ENCODE data around the gene GRN. TPM values are rescaled to one million over a fixed set of nuclear protein-coding genes. Genes with fewer than 3 reads are reported as not detected.

The GRN gene
- total RNA-seq, 1 donor from 2014 or later, result 111 TPM

GRCh38 chr17:44398692-44399691, 53.9 kb downstream of the GRN start:
- DNase-seq (ENCODE audit: low spot score) (no peak), ATAC-seq (no peak)

- ATAC-seq (peak; percentile 63), DNase-seq (ENCODE audit: low spot score) (no peak)
Measured at GRCh38 chr17:44400226-44400847, 55.2 kb downstream of the GRN start.

Other genes starting within 250 kb of the GRN start
- 16.8 TPM for gene HDAC5, start 221.7 kb upstream of the GRN start, total RNA-seq
- gene HROB, start 203.4 kb upstream of the GRN start, total RNA-seq, result 0.38 TPM
- not detected for gene ASB16, start 174.6 kb upstream of the GRN start, total RNA-seq
- gene TMUB2, start 158.3 kb upstream of the GRN start, total RNA-seq, result 14.3 TPM
- gene ATXN7L3, start 145.4 kb upstream of the GRN start, total RNA-seq, result 26.6 TPM
- gene UBTF, start 125.6 kb upstream of the GRN start, total RNA-seq, result 34.3 TPM
- 1.8 TPM for gene SLC4A1, start 77.2 kb upstream of the GRN start, total RNA-seq
- not detected for gene RUNDC3A, start 36.7 kb upstream of the GRN start, total RNA-seq
- gene SLC25A39, start 20.5 kb upstream of the GRN start, total RNA-seq, result 78.6 TPM
- 0.20 TPM for gene FAM171A2, start 18.6 kb downstream of the GRN start, total RNA-seq
- gene ITGA2B, start 44.3 kb downstream of the GRN start, total RNA-seq, result 1.1 TPM
- gene GPATCH8, start 158.1 kb downstream of the GRN start, total RNA-seq, result 11.0 TPM
- gene FZD2, start 212.2 kb downstream of the GRN start, total RNA-seq, result 0.18 TPM

Data from left lobe of liver (tissue), 2 donors.